Esophagus squamous epithelium (tissue), 5 donors: Measurements from ENCODE around the gene NTN3. TPM values are rescaled to one million over a fixed set of nuclear protein-coding genes. Genes with fewer than 3 reads are reported as not detected.
"Not testable (repeated sequence)": the region's sequence is repeated elsewhere in the genome, so short reads cannot be mapped to it uniquely, and the experiment has no call there.

ENCODE experiments used
- DNase-seq: peaks from one replicate; lab custom pipeline; 2025; lab: John Stamatoyannopoulos, UW
- H3K27ac ChIP-seq, 4 donors: fragments of 200-600 bp; sonication (generic); one replicate each; pipeline ENCODE4 v1.5.1; 2016 to 2019; ENCODE audit warnings: mild to moderate bottlenecking in 1 of 4
- H3K27me3 ChIP-seq, 4 donors: fragments of 200-600 bp; sonication (generic); 1 replicate in 3 of 4; 2 replicates in 1 of 4; pipeline versions ENCODE4 v1.5.1 to v1.6.0; 2017 to 2021; ENCODE audit warnings: antibody characterized with exemption in 1 of 4
- H3K36me3 ChIP-seq, 3 donors: fragments of 200-600 bp; sonication (generic); one replicate each; pipeline ENCODE4 v1.5.1; 2016 to 2019
- H3K4me1 ChIP-seq, 3 donors: fragments of 200-600 bp; sonication (generic); one replicate each; pipeline ENCODE4 v1.5.1; 2017 to 2019
- H3K4me3 ChIP-seq, 4 donors: fragments of 200-600 bp; sonication (generic); 1 replicate in 3 of 4; 2 replicates in 1 of 4; pipeline ENCODE4 v1.5.1; 2016 to 2019; ENCODE audit warnings: mild to moderate bottlenecking in 2 of 4, moderate library complexity in 1 of 4
- H3K9me3 ChIP-seq, 3 donors: fragments of 200-600 bp; sonication (generic); one replicate each; pipeline ENCODE4 v1.5.1; 2016 to 2019
- POLR2A ChIP-seq, 4 donors: fragments of 450-650 bp; IDR thresholded peaks; one replicate each; pipeline ENCODE4 v1.6.1; 2017; ENCODE audit warnings: antibody characterized with exemption in 4 of 4, mild to moderate bottlenecking in 4 of 4, moderate library complexity in 3 of 4
- WGBS, 2 donors: methylation state at CpG; one replicate each; pipeline ENCODE4 v1.1.5; 2018; 5-methylcytosine and 5-hydroxymethylcytosine counted together
- intact Hi-C: fragments of 100-400 bp; cut with DNase I; formaldehyde crosslinking; loops from one replicate; pipeline ENCODE4 v1.15.0; 2022
- total RNA-seq, 4 donors: library from RNA; depleted of rRNA; stranded (reverse); fragments of >200 nt; gene quantifications; one replicate each; pipeline ENCODE4 v1.1.0, GENCODE V29; 2016
- TF ChIP-seq, protein P1 (sequence below), 6 experiments: fragments of 450-650 bp in 4 of 6; fragments of 200-600 bp in 2 of 6; sonication (generic) in 2 of 6; IDR thresholded peaks; one replicate each; pipeline ENCODE4 v1.5.1; 2016 to 2019; ENCODE audit warnings: antibody characterized with exemption in 6 of 6, mild to moderate bottlenecking in 4 of 6, moderate library complexity in 4 of 6
- donor health status: DM: yes; HTN: yes; CAD: no.

NTN3 gene
- total RNA-seq, 4 donors from 2014 or later, result 0.38 TPM; not detected in 3

DNA sequence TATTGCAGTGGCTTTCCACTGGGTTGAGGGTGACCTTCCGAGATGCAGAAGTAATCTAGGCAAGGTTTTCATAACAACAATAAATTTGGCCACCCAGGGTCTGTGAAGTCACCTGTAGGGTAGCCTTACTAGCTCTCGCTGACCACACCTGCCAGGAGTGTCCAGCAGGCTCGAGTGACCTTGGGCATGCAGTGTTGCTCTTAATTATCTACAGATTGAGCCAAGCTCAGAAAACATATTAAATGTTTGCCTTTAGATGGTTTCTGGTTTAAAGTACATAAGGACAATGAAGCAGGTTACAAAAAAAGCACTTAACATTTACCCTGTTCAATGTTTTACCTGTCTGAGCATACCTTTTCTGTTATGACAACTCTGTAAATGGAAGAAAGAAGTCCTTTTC, 5.6 kb downstream of the NTN3 start:
- intact Hi-C loops, result no loop called here
- peaks cover 4 to 27% (median 8%) of the 10 kb centered on the region in 4 donors for H3K27me3 ChIP-seq
- no peaks in the 10 kb centered on the region for H3K36me3 ChIP-seq
- WGBS, 2 donors, result 73 to 74% methylated on average over 3 of the region's 3 CpGs
- H3K4me3 ChIP-seq, result no peak overlapping the region
- no peaks in the 10 kb centered on the region for H3K9me3 ChIP-seq
- H3K4me1 ChIP-seq, result peaks cover 18 to 56% (median 33%) of the 10 kb centered on the region in 3 donors
- DNase-seq, result no peak
- no peak overlapping the region for H3K27ac ChIP-seq
- TF ChIP-seq, protein P1, sequence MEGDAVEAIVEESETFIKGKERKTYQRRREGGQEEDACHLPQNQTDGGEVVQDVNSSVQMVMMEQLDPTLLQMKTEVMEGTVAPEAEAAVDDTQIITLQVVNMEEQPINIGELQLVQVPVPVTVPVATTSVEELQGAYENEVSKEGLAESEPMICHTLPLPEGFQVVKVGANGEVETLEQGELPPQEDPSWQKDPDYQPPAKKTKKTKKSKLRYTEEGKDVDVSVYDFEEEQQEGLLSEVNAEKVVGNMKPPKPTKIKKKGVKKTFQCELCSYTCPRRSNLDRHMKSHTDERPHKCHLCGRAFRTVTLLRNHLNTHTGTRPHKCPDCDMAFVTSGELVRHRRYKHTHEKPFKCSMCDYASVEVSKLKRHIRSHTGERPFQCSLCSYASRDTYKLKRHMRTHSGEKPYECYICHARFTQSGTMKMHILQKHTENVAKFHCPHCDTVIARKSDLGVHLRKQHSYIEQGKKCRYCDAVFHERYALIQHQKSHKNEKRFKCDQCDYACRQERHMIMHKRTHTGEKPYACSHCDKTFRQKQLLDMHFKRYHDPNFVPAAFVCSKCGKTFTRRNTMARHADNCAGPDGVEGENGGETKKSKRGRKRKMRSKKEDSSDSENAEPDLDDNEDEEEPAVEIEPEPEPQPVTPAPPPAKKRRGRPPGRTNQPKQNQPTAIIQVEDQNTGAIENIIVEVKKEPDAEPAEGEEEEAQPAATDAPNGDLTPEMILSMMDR (IDR thresholded peaks at IDR 0.05), result no peak
- no peak for TF ChIP-seq POLR2A (IDR thresholded peaks at IDR 0.05)

DNA sequence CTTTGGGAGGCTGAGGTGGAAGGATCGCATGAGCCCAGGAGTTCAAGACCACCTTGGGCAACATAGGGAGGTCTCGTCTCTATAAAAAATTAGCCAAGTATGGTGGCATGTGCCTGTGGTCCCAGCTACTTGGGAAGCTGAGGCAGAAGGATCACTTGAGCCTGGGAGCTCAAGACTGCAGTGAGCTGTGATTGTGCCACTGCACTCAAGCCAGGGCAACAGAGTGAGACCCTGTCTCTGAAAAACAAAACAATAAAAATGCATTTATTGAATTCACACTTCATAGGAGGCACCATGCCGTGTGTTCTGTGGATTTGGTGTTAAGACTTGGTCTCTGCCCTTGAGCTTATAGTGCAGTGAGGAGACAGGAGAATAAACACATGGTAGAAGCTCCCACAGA, 6.2 kb downstream of the NTN3 start:
- 93 to 95% methylated on average over 2 to 3 of the region's 3 CpGs for WGBS, 2 donors
- Histone ChIP-seq H3K9me3 (no peaks in the 10 kb centered on the region), H3K4me1 (peaks cover 15 to 55% (median 27%) of the 10 kb centered on the region in 3 donors), H3K4me3 (no peak overlapping the region), H3K36me3 (no peaks in the 10 kb centered on the region), H3K27ac (no peak overlapping the region), H3K27me3 (peaks cover 0 to 21% (median 4%) of the 10 kb centered on the region in 4 donors)
- DNase-seq, result no peak
- intact Hi-C loops, result no loop called here
- TF ChIP-seq, protein P1 (IDR thresholded peaks at IDR 0.05), result no peak

DNA sequence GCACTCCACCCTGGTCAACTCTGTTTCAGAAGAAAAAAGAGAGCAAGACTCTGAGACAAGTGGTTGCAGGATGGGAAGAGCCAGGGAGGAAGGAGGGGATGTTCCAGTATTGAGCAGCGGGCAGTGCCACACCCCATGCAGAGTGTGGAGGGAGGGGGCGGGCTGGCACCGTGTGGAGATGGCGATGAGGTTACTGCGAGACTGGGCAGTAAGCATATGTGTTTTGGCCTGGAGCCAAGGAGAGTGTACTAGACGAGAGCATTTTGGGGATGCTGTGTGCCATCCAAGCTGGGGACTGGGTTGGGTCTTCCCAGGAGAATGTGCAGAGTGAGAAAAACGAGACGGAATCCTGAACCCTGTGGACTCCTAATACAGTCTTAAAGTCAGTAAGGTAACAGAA, 7.2 kb downstream of the NTN3 start:
- H3K4me1 ChIP-seq, result peaks cover 15 to 55% (median 25%) of the 10 kb centered on the region in 3 donors
- no peaks in the 10 kb centered on the region for H3K9me3 ChIP-seq
- TF ChIP-seq, protein P1 (IDR thresholded peaks at IDR 0.05), result no peak
- TF ChIP-seq POLR2A (IDR thresholded peaks at IDR 0.05), result no peak
- no peaks in the 10 kb centered on the region for H3K36me3 ChIP-seq
- H3K27me3 ChIP-seq, result peaks cover 0 to 12% (median 0%) of the 10 kb centered on the region in 4 donors
- DNase-seq, result no peak
- WGBS, 2 donors, result 69 to 79% methylated on average over 8 of the region's 8 CpGs
- intact Hi-C loops, result no loop called here
- no peak overlapping the region for H3K27ac ChIP-seq
- no peak overlapping the region for H3K4me3 ChIP-seq

DNA sequence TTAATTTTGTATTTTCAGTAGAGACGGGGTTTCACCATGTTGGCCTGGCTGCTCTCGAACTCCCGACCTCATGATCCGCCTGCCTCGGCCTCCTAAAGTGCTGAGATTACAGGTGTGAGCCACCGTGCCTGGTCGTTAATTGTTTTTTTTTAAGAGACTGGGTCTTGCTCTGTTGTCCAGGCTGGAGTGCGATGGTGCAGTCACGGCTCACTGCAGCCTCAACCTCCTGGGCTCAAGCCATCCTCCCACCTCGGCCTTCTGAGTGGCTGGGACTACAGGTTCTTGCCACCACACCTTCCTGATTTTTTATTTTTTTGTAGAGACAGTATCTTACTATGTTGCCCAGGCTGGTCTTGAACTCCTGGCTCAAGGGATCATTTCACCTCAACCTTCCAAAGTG, 8.9 kb downstream of the NTN3 start:
- H3K4me3 ChIP-seq, DNase-seq, H3K27me3 ChIP-seq, intact Hi-C loops, H3K27ac ChIP-seq, H3K9me3 ChIP-seq, H3K36me3 ChIP-seq: not testable (repeated sequence)
- WGBS, 2 donors, result 91 to 98% methylated on average over 10 of the region's 10 CpGs
- peaks cover 10 to 53% (median 11%) of the 10 kb centered on the region in 3 donors for H3K4me1 ChIP-seq

DNA sequence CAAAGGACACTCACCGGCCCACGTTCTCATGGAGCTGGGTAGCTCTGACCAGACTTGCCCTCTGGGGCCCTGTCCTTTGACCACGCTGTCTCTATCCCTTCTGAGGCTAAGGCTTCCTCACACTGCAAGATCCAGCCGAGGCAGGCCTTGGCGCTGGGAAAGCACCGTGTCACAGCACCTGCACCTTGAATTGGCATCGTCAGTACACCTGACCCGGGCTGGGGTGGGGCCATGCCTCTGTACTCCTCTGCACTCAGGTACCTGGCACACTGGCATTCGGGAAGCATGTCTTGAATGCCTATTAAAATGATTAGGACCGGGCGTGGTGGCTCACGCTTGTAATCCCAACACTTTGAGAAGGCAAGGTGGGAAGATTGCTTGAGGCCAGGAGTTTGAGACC, 9.9 kb downstream of the NTN3 start:
- H3K27ac ChIP-seq, result no peak overlapping the region
- no peak for TF ChIP-seq POLR2A (IDR thresholded peaks at IDR 0.05)
- TF ChIP-seq, protein P1 (IDR thresholded peaks at IDR 0.05), result no peak
- H3K9me3 ChIP-seq, result no peaks in the 10 kb centered on the region
- no peak for DNase-seq
- no peak overlapping the region for H3K4me3 ChIP-seq
- H3K4me1 ChIP-seq, result peaks cover 3 to 44% (median 5%) of the 10 kb centered on the region in 3 donors
- H3K27me3 ChIP-seq, result no peaks in the 10 kb centered on the region
- no peaks in the 10 kb centered on the region for H3K36me3 ChIP-seq
- 40 to 60% methylated on average over 1 to 9 of the region's 12 CpGs for WGBS, 2 donors
- intact Hi-C loops, result no loop called here

DNA sequence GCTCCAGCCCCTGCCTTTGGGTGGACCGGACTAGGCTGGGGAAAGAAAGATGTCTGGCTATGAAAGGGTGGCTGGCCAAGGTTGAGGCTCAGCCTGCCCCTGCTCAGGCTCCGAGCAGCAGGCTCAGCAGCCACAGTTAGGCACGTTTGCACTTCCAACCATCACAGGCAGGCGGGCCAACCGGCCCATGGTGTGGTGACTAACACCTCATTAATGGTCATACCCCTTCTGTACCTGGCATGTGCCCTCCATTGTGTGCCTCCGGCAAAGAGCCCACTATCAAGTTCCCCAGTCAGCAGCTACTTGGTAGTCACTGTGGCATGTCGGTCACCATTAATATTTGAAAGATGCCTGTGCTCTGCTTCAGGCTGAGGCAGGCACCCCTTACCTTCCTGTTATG, 10.6 kb downstream of the NTN3 start:
- H3K27me3 ChIP-seq, result no peaks in the 10 kb centered on the region
- no peaks in the 10 kb centered on the region for H3K36me3 ChIP-seq
- intact Hi-C loops, result no loop called here
- no peak overlapping the region for H3K4me3 ChIP-seq
- TF ChIP-seq POLR2A (IDR thresholded peaks at IDR 0.05), result no peak
- TF ChIP-seq, protein P1 (IDR thresholded peaks at IDR 0.05), result no peak
- no peaks in the 10 kb centered on the region for H3K9me3 ChIP-seq
- H3K27ac ChIP-seq, result no peak overlapping the region
- peaks cover 0 to 42% (median 4%) of the 10 kb centered on the region in 3 donors for H3K4me1 ChIP-seq
- DNase-seq, result no peak
- WGBS, 2 donors, result 74 to 77% methylated on average over 6 of the region's 7 CpGs
